Endodermal cell (in vitro differentiated cells): ENCODE measurements around the gene ADAM22. TPM values are rescaled to one million over a fixed set of nuclear protein-coding genes. Genes with fewer than 3 reads are reported as not detected.

Experiments used
- DNase-seq: peaks from one replicate; pipeline ENCODE4 v3.0.0-alpha.2; 2017
- H3K27ac ChIP-seq: 2 replicates; pipeline ENCODE4 v1.5.1; 2013; ENCODE audit warnings: mild to moderate bottlenecking, low read depth, low read length, moderate library complexity
- H3K27me3 ChIP-seq: 2 replicates; pipeline ENCODE4 v1.6.1; 2013; ENCODE audit warnings: mild to moderate bottlenecking, low read length, moderate library complexity; ENCODE audit not compliant: insufficient read depth, control insufficient read depth, poor library complexity, severe bottlenecking
- H3K36me3 ChIP-seq: 2 replicates; pipeline ENCODE4 v1.7.0; 2013; ENCODE audit warnings: mild to moderate bottlenecking, low read length, moderate library complexity; ENCODE audit not compliant: control insufficient read depth, insufficient read depth
- H3K4me1 ChIP-seq: one replicate; pipeline ENCODE4 v1.7.0; 2013; ENCODE audit warnings: low read length; ENCODE audit not compliant: control insufficient read depth, insufficient read depth
- H3K4me3 ChIP-seq: 2 replicates; pipeline ENCODE4 v1.5.1; 2013; ENCODE audit warnings: mild to moderate bottlenecking, low read length, moderate library complexity
- H3K9ac ChIP-seq: 2 replicates; pipeline ENCODE4 v1.6.1; 2013; ENCODE audit warnings: mild to moderate bottlenecking, low read length, moderate library complexity; ENCODE audit not compliant: poor library complexity, severe bottlenecking; ENCODE audit errors: extremely low read depth
- H3K9me3 ChIP-seq: 2 replicates; pipeline ENCODE4 v1.6.1; 2013; ENCODE audit warnings: mild to moderate bottlenecking, low read length, moderate library complexity; ENCODE audit not compliant: control insufficient read depth
- H3K27ac Mint-ChIP-seq: 2 replicates; pipeline ENCODE4 v1.8.0; 2020; ENCODE audit warnings: mixed read lengths
- H3K27me3 Mint-ChIP-seq: 2 replicates; pipeline ENCODE4 v1.8.0; 2021; ENCODE audit warnings: mild to moderate bottlenecking, mixed read lengths; ENCODE audit not compliant: insufficient read depth
- H3K36me3 Mint-ChIP-seq: 2 replicates; pipeline ENCODE4 v1.8.0; 2020; ENCODE audit warnings: low read depth, mixed read lengths
- H3K4me1 Mint-ChIP-seq: 2 replicates; pipeline ENCODE4 v1.8.0; 2020; ENCODE audit warnings: mixed read lengths
- H3K4me3 Mint-ChIP-seq: 2 replicates; pipeline ENCODE4 v1.8.0; 2020; ENCODE audit warnings: mild to moderate bottlenecking, moderate library complexity, mixed read lengths
- H3K9me3 Mint-ChIP-seq: 2 replicates; pipeline ENCODE4 v1.8.0; 2020; ENCODE audit warnings: mild to moderate bottlenecking, mixed read lengths
- WGBS, 2 experiments: methylation state at CpG; one replicate each; pipeline versions ENCODE4 v1.1.5 to v1.1.7; 2013; ENCODE audit warnings: missing lambda C conversion rate in 2 of 2, mixed read lengths in 1 of 2; ENCODE audit not compliant: insufficient coverage in 1 of 2, insufficient read length in 1 of 2; 5-methylcytosine and 5-hydroxymethylcytosine counted together
- total RNA-seq, 2 donors: library from RNA; stranded (reverse); fragmentation: NEBNext Ultra II Directional in 1 of 2; extraction: Animal tissue kit (Norgen Biotek cat#: 25700) in 1 of 2; gene quantifications; 2 replicates in 1 of 2; 3 replicates in 1 of 2; pipeline ENCODE4 v1.2.1, GENCODE V29; 2021
- TF ChIP-seq, protein P1 (sequence below): fragments of 200-600 bp; sonication (generic); conservative IDR thresholded peaks from 2 replicates; pipeline ENCODE4 v1.5.0; 2021; ENCODE audit warnings: antibody characterized with exemption, mild to moderate bottlenecking

The ADAM22 gene
- total RNA-seq, 2 donors from 2014 or later, result 10.9 to 11.5 TPM

DNA sequence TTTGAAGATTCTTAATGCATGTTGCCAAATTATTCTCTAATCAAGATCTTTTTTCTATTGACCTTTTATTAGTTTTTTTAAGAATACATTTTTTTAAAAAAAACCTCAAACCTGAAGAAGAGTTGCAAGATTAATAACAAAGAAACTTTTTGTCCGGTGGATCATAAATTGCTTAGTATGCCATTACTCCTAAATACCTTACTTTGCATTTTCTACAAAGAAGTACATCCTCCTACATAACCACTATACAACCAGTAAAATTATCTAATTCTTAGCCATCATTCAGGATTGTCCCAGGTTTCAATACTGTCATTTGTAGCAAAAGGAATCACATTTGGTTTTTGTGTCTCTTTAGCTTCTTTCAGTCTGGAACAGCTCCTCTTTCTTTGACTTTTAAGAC is 207.9 kb downstream of the ADAM22 start:
- H3K27me3 ChIP-seq, result no peaks in the 10 kb centered on the region
- no peaks in the 10 kb centered on the region for H3K9me3 ChIP-seq
- H3K4me3 Mint-ChIP-seq, result no peak overlapping the region
- H3K27ac Mint-ChIP-seq, result no peak overlapping the region
- H3K9me3 Mint-ChIP-seq, result no peaks in the 10 kb centered on the region
- 80 to 93% methylated on average over 1 of the region's 1 CpG for WGBS, 2 experiments
- no peak overlapping the region for H3K27ac ChIP-seq
- H3K36me3 ChIP-seq, result no peaks in the 10 kb centered on the region
- H3K4me1 ChIP-seq, result no peaks in the 10 kb centered on the region
- TF ChIP-seq, protein P1, sequence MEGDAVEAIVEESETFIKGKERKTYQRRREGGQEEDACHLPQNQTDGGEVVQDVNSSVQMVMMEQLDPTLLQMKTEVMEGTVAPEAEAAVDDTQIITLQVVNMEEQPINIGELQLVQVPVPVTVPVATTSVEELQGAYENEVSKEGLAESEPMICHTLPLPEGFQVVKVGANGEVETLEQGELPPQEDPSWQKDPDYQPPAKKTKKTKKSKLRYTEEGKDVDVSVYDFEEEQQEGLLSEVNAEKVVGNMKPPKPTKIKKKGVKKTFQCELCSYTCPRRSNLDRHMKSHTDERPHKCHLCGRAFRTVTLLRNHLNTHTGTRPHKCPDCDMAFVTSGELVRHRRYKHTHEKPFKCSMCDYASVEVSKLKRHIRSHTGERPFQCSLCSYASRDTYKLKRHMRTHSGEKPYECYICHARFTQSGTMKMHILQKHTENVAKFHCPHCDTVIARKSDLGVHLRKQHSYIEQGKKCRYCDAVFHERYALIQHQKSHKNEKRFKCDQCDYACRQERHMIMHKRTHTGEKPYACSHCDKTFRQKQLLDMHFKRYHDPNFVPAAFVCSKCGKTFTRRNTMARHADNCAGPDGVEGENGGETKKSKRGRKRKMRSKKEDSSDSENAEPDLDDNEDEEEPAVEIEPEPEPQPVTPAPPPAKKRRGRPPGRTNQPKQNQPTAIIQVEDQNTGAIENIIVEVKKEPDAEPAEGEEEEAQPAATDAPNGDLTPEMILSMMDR, result no peak
- no peaks in the 10 kb centered on the region for H3K36me3 Mint-ChIP-seq
- H3K9ac ChIP-seq, result no peak overlapping the region
- H3K27me3 Mint-ChIP-seq, result no peaks in the 10 kb centered on the region
- peaks cover 11% of the 10 kb centered on the region for H3K4me1 Mint-ChIP-seq
- no peak for DNase-seq
- no peak overlapping the region for H3K4me3 ChIP-seq

DNA sequence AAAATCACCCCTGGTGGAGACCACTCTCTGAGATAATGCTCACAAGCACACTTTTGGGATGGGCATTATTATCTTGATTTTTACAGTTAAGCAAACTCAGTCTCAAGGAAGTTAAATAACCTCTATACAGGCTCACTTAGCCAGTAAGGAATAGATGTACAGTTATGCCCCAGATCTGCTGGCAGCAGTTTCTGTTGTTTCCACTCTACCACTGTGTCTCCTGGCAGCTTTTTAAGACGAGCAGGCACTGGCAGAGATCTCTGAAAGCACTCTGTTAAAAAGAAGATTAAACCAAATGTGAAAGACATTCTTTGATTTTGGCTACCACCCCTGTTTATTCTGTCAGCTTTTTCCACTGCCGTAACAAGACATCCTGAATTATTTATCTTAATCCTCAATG is 212.6 kb downstream of the ADAM22 start:
- H3K27me3 ChIP-seq, result no peaks in the 10 kb centered on the region
- no peak overlapping the region for H3K9ac ChIP-seq
- no peaks in the 10 kb centered on the region for H3K9me3 ChIP-seq
- H3K27ac ChIP-seq, result no peak overlapping the region
- H3K4me1 ChIP-seq, result no peaks in the 10 kb centered on the region
- DNase-seq, result no peak
- Mint-ChIP-seq H3K27ac (no peak overlapping the region), H3K36me3 (no peaks in the 10 kb centered on the region), H3K4me1 (peaks cover 20% of the 10 kb centered on the region), H3K4me3 (no peak overlapping the region), H3K27me3 (no peaks in the 10 kb centered on the region), H3K9me3 (no peaks in the 10 kb centered on the region)
- WGBS, 2 experiments, result 87 to 90% methylated on average over 2 of the region's 2 CpGs
- TF ChIP-seq, protein P1, result no peak
- no peaks in the 10 kb centered on the region for H3K36me3 ChIP-seq
- H3K4me3 ChIP-seq, result no peak overlapping the region

DNA sequence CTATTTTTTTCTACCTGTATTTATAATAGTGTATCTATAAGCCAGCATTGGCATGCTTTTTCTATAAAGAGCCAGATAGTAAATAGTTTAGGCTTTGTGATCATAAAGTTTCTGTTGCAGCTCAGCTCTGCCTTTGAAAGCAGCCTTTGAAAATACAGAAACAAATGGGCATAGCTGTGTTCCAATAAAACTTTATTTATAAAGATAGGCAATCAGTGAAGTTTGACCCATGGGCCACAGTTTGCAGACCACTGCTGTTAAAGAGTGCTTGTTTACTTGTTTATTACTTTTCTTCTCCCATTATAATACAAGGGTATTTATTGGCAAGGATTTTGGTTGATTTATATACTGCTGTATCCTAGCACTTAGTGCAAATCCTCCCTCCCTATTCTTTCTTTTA is 213.3 kb downstream of the ADAM22 start:
- TF ChIP-seq, protein P1, result no peak
- no peaks in the 10 kb centered on the region for H3K4me1 ChIP-seq
- no peak overlapping the region for H3K4me3 Mint-ChIP-seq
- no peaks in the 10 kb centered on the region for H3K27me3 ChIP-seq
- H3K4me3 ChIP-seq, result no peak overlapping the region
- no peaks in the 10 kb centered on the region for H3K36me3 Mint-ChIP-seq
- DNase-seq, result no peak
- no peaks in the 10 kb centered on the region for H3K9me3 ChIP-seq
- no peak overlapping the region for H3K27ac Mint-ChIP-seq
- H3K27ac ChIP-seq, result no peak overlapping the region
- no peak overlapping the region for H3K9ac ChIP-seq
- H3K9me3 Mint-ChIP-seq, result no peaks in the 10 kb centered on the region
- H3K27me3 Mint-ChIP-seq, result no peaks in the 10 kb centered on the region
- H3K36me3 ChIP-seq, result no peaks in the 10 kb centered on the region
- H3K4me1 Mint-ChIP-seq, result peaks cover 20% of the 10 kb centered on the region
